Measurements from ENCODE around the gene ACTN1.

The ACTN1 gene

GRCh38 chr14:68952531-68953195 is 26.4 kb downstream of the ACTN1 start:
- Mint-ChIP-seq H3K4me3 (no peak overlapping the region), H3K36me3 (no peaks in the 10 kb centered on the region), H3K27ac (no peak overlapping the region), H3K4me1 (peaks cover 8% of the 10 kb centered on the region), H3K9me3 (no peaks in the 10 kb centered on the region)
- ATAC-seq (no peak), DNase-seq (ENCODE audit: low spot score in 2 of 2) (no peak)

GRCh38 chr14:68951800-68952530 is 27.1 kb downstream of the ACTN1 start:
- peaks cover 8% of the 10 kb centered on the region for H3K4me1 Mint-ChIP-seq
- no peak for ATAC-seq
- H3K9me3 Mint-ChIP-seq, result no peaks in the 10 kb centered on the region
- H3K4me3 Mint-ChIP-seq, result no peak overlapping the region
- no peak for DNase-seq (ENCODE audit: low spot score in 2 of 2)
- H3K27ac Mint-ChIP-seq, result no peak overlapping the region
- no peaks in the 10 kb centered on the region for H3K36me3 Mint-ChIP-seq

- Mint-ChIP-seq H3K27ac (no peak overlapping the region), H3K4me3 (no peak overlapping the region), H3K4me1 (peaks cover 8% of the 10 kb centered on the region), H3K36me3 (no peaks in the 10 kb centered on the region), H3K9me3 (no peaks in the 10 kb centered on the region)
- DNase-seq (ENCODE audit: low spot score in 2 of 2) (no peak), ATAC-seq (no peak)
These were observed 27.9 kb downstream of the ACTN1 start for GRCh38 chr14:68951035-68951797.

- no peak for ATAC-seq
- no peak for DNase-seq (ENCODE audit: low spot score in 2 of 2)
- H3K27ac Mint-ChIP-seq, result no peak overlapping the region
- no peaks in the 10 kb centered on the region for H3K9me3 Mint-ChIP-seq
- H3K36me3 Mint-ChIP-seq, result no peaks in the 10 kb centered on the region
- no peak overlapping the region for H3K4me3 Mint-ChIP-seq
- peaks cover 17% of the 10 kb centered on the region for H3K4me1 Mint-ChIP-seq
These were observed 29.0 kb downstream of the ACTN1 start for GRCh38 chr14:68950111-68950510.

GRCh38 chr14:68949601-68949965 is 29.5 kb downstream of the ACTN1 start:
- no peak for DNase-seq (ENCODE audit: low spot score in 2 of 2)
- H3K27ac Mint-ChIP-seq, result no peak overlapping the region
- no peaks in the 10 kb centered on the region for H3K36me3 Mint-ChIP-seq
- no peak overlapping the region for H3K4me3 Mint-ChIP-seq
- H3K4me1 Mint-ChIP-seq, result peaks cover 21% of the 10 kb centered on the region
- ATAC-seq, result no peak
- H3K9me3 Mint-ChIP-seq, result no peaks in the 10 kb centered on the region

- no peak for DNase-seq (ENCODE audit: low spot score in 2 of 2)
- no peak for ATAC-seq
- H3K9me3 Mint-ChIP-seq, result no peaks in the 10 kb centered on the region
- H3K4me3 Mint-ChIP-seq, result no peak overlapping the region
- H3K36me3 Mint-ChIP-seq, result no peaks in the 10 kb centered on the region
- H3K4me1 Mint-ChIP-seq, result peaks cover 21% of the 10 kb centered on the region
- H3K27ac Mint-ChIP-seq, result no peak overlapping the region
These were observed 30.2 kb downstream of the ACTN1 start for GRCh38 chr14:68948686-68949600.

GRCh38 chr14:68947802-68948201 is 31.3 kb downstream of the ACTN1 start:
- DNase-seq (ENCODE audit: low spot score in 2 of 2) (no peak), ATAC-seq (no peak)
- Mint-ChIP-seq H3K27ac (no peak overlapping the region), H3K9me3 (no peaks in the 10 kb centered on the region), H3K4me1 (peaks cover 15% of the 10 kb centered on the region), H3K4me3 (no peak overlapping the region), H3K36me3 (no peaks in the 10 kb centered on the region)

GRCh38 chr14:68946489-68946822 is 32.6 kb downstream of the ACTN1 start:
- Mint-ChIP-seq H3K36me3 (no peaks in the 10 kb centered on the region), H3K9me3 (no peaks in the 10 kb centered on the region), H3K4me3 (no peak overlapping the region), H3K27ac (no peak overlapping the region), H3K4me1 (peaks cover 13% of the 10 kb centered on the region)
- no peak for ATAC-seq
- no peak for DNase-seq (ENCODE audit: low spot score in 2 of 2)

GRCh38 chr14:68945585-68946488 is 33.3 kb downstream of the ACTN1 start:
- Mint-ChIP-seq H3K9me3 (no peaks in the 10 kb centered on the region), H3K4me3 (no peak overlapping the region), H3K36me3 (no peaks in the 10 kb centered on the region), H3K4me1 (peaks cover 13% of the 10 kb centered on the region), H3K27ac (no peak overlapping the region)
- DNase-seq (ENCODE audit: low spot score in 2 of 2) (no peak), ATAC-seq (no peak)

- Mint-ChIP-seq H3K4me1 (peaks cover 13% of the 10 kb centered on the region), H3K4me3 (no peak overlapping the region)
These were observed 33.9 kb downstream of the ACTN1 start for GRCh38 chr14:68945190-68945584.

GRCh38 chr14:68944162-68944561 is 34.9 kb downstream of the ACTN1 start:
- Mint-ChIP-seq H3K4me1 (peaks cover 13% of the 10 kb centered on the region), H3K9me3 (no peaks in the 10 kb centered on the region), H3K27ac (no peak overlapping the region), H3K36me3 (no peaks in the 10 kb centered on the region), H3K4me3 (no peak overlapping the region)
- DNase-seq (ENCODE audit: low spot score in 2 of 2) (no peak), ATAC-seq (no peak)

More at GRCh38 chr14:68945190-68945584, 33.9 kb downstream of the ACTN1 start:
- DNase-seq (ENCODE audit: low spot score in 2 of 2) (no peak), ATAC-seq (no peak)
- no peak overlapping the region for H3K27ac Mint-ChIP-seq
- no peaks in the 10 kb centered on the region for H3K36me3 Mint-ChIP-seq
- no peaks in the 10 kb centered on the region for H3K9me3 Mint-ChIP-seq

GRCh38 chr14:68943107-68943506 is 36.0 kb downstream of the ACTN1 start:
- DNase-seq (ENCODE audit: low spot score in 2 of 2) (no peak), ATAC-seq (no peak)
- Mint-ChIP-seq H3K4me1 (peaks cover 13% of the 10 kb centered on the region), H3K9me3 (no peaks in the 10 kb centered on the region), H3K27ac (no peak overlapping the region), H3K4me3 (no peak overlapping the region), H3K36me3 (no peaks in the 10 kb centered on the region)

GRCh38 chr14:68942296-68943035 is 36.6 kb downstream of the ACTN1 start:
- no peak overlapping the region for H3K27ac Mint-ChIP-seq

GRCh38 chr14:68941820-68942219 is 37.3 kb downstream of the ACTN1 start:
- no peak for DNase-seq (ENCODE audit: low spot score in 2 of 2)
- H3K27ac Mint-ChIP-seq, result no peak overlapping the region
- no peak for ATAC-seq
- no peak overlapping the region for H3K4me3 Mint-ChIP-seq
- H3K9me3 Mint-ChIP-seq, result no peaks in the 10 kb centered on the region
- no peaks in the 10 kb centered on the region for H3K36me3 Mint-ChIP-seq
- peaks cover 13% of the 10 kb centered on the region for H3K4me1 Mint-ChIP-seq

More at GRCh38 chr14:68942296-68943035, 36.6 kb downstream of the ACTN1 start:
- H3K4me1 Mint-ChIP-seq, result peaks cover 13% of the 10 kb centered on the region
- no peak for ATAC-seq
- no peak overlapping the region for H3K4me3 Mint-ChIP-seq
- H3K36me3 Mint-ChIP-seq, result no peaks in the 10 kb centered on the region
- no peaks in the 10 kb centered on the region for H3K9me3 Mint-ChIP-seq
- no peak for DNase-seq (ENCODE audit: low spot score in 2 of 2)
